Amniotic epithelial cell (primary cell): ENCODE measurements around the gene LSP1.
"Not testable (repeated sequence)": the region's sequence is repeated elsewhere in the genome, so short reads cannot be mapped to it uniquely, and the experiment has no call there.

Source experiments
- DNase-seq: peaks from one replicate; pipeline ENCODE4 v3.0.0-alpha.2; 2010; ENCODE audit warnings: low read depth

LSP1 gene

GRCh38 chr11:1864831-1865665 is 12.2 kb downstream of the LSP1 start:
- no peak for DNase-seq

- DNase-seq = no peak
Observed at GRCh38 chr11:1866226-1866625, 13.3 kb downstream of the LSP1 start.

GRCh38 chr11:1866776-1867175 is 13.9 kb downstream of the LSP1 start:
- no peak for DNase-seq

GRCh38 chr11:1867381-1867780 is 14.5 kb downstream of the LSP1 start:
- DNase-seq = no peak

GRCh38 chr11:1868056-1868635 is 15.3 kb downstream of the LSP1 start:
- no peak for DNase-seq

- no peak for DNase-seq
Observed at GRCh38 chr11:1868636-1869291, 15.9 kb downstream of the LSP1 start.

- DNase-seq = no peak
Observed at GRCh38 chr11:1869427-1870325, 16.8 kb downstream of the LSP1 start.

- DNase-seq = no peak
Observed at GRCh38 chr11:1870326-1870696, 17.4 kb downstream of the LSP1 start.

GRCh38 chr11:1870721-1871466 is 18.0 kb downstream of the LSP1 start:
- no peak for DNase-seq

GRCh38 chr11:1871531-1871930 is 18.6 kb downstream of the LSP1 start:
- DNase-seq = no peak

- no peak for DNase-seq
Observed at GRCh38 chr11:1872267-1872985, 19.5 kb downstream of the LSP1 start.

GRCh38 chr11:1873048-1873812 is 20.3 kb downstream of the LSP1 start:
- peak; percentile 74 for DNase-seq

GRCh38 chr11:1873813-1874150 is 20.9 kb downstream of the LSP1 start:
- DNase-seq = not testable (repeated sequence)

GRCh38 chr11:1874441-1875092 is 21.7 kb downstream of the LSP1 start:
- not testable (repeated sequence) for DNase-seq

GRCh38 chr11:1875093-1875850 is 22.4 kb downstream of the LSP1 start:
- no peak for DNase-seq

GRCh38 chr11:1875851-1876301 is 23.0 kb downstream of the LSP1 start:
- not testable (repeated sequence) for DNase-seq

GRCh38 chr11:1876361-1877063 is 23.6 kb downstream of the LSP1 start:
- peak; percentile 93 for DNase-seq
